Measurements from ENCODE around the gene SND1. TPM values are rescaled to one million over a fixed set of nuclear protein-coding genes. Genes with fewer than 3 reads are reported as not detected.

The SND1 gene
- polyA plus RNA-seq, 1 donor, result 144 TPM

DNA sequence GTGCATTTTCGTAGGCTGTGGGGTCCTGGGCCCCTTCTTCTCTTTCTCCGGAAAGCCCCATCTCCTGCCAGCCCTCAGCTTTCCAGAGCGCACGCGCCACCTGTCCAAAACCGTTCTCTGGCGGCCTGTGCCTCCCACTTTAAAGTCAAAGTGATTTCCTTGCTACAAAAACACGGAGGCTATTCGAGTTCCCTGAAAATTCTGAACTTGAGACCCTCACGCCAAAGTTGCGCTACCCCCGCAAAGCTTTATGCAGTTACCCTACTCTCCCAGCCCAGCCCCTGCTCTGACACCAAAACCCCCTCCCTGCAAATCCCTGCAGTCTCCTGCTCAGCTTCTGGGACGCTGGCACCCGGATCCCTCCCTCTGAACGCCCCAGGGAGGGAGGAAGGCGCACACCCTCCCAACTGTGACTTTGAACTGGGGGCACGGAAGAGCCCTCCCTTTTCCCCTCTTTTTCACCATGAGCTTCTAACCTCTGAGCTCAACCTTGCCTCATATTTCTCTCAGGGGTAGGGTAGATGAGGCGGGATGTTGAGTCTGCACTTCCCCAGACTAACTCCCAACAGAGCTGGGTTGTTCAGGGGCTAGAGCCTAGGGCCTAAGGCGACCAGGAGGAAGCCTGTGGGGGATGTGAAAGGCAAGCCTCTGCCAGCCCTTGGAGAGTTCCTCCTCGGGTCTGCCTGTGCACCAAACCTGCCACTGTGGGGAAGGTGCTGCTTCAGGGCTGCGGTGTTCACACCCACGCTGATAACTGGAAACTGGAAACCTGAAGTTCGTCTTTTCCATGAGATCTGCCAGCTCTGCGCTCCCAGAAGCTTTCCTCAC lies 31.4 kb upstream of the SND1 start:
- Histone ChIP-seq H3K27ac (ENCODE audit: low read length) (no peak overlapping the region), H3K27me3 (ENCODE audit: control insufficient read depth, insufficient read depth, low read length) (peaks cover 39% of the 10 kb centered on the region), H3K36me3 (ENCODE audit: control insufficient read depth, insufficient read depth, low read length) (no peaks in the 10 kb centered on the region), H3K4me1 (ENCODE audit: control insufficient read depth, insufficient read depth, low read length) (no peaks in the 10 kb centered on the region), H3K4me3 (ENCODE audit: low read length) (no peak overlapping the region), H3K9me3 (ENCODE audit: control insufficient read depth, low read depth, low read length) (no peaks in the 10 kb centered on the region)
- WGBS (ENCODE audit: insufficient coverage, low lambda C conversion rate), result 20% methylated on average over 1 of the region's 24 CpGs
- DNase-seq, result peak in 1 of 2 donors; percentile 24

- no peak for DNase-seq
Measured at GRCh38 chr7:127625331-127625730, 26.7 kb upstream of the SND1 start.

DNA sequence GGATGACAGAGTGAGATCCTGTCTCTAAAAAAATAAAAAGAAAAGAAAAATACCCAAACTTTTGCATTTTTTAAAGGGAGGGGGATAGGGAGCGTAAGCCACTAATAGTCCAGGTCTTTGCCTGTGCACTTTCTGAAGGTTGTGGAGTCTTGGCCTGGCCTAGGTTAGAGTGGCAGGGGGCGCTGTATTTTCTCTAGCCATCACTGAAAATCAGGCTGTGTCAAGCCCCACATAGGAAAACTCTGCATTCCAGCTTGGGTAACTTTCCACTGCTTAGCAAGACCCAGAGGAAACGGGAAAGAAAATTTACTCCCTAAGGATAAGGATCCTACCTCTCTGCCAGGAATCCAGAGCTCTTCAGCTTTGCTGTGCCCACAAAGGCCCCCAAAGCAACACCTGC lies 23.5 kb upstream of the SND1 start:
- Histone ChIP-seq H3K4me3 (ENCODE audit: low read length) (no peak overlapping the region), H3K36me3 (ENCODE audit: control insufficient read depth, insufficient read depth, low read length) (no peaks in the 10 kb centered on the region), H3K9me3 (ENCODE audit: control insufficient read depth, low read depth, low read length) (no peaks in the 10 kb centered on the region), H3K27me3 (ENCODE audit: control insufficient read depth, insufficient read depth, low read length) (no peaks in the 10 kb centered on the region), H3K27ac (ENCODE audit: low read length) (no peak overlapping the region), H3K4me1 (ENCODE audit: control insufficient read depth, insufficient read depth, low read length) (peaks cover 2% of the 10 kb centered on the region)
- DNase-seq, result no peak
- no CpG with 5 or more reads among the region's 3 CpGs for WGBS (ENCODE audit: insufficient coverage, low lambda C conversion rate)

More at GRCh38 chr7:127625331-127625730, 26.7 kb upstream of the SND1 start:
- Histone ChIP-seq H3K27me3 (ENCODE audit: control insufficient read depth, insufficient read depth, low read length) (peaks cover 8% of the 10 kb centered on the region), H3K36me3 (ENCODE audit: control insufficient read depth, insufficient read depth, low read length) (no peaks in the 10 kb centered on the region), H3K27ac (ENCODE audit: low read length) (no peak overlapping the region), H3K4me3 (ENCODE audit: low read length) (no peak overlapping the region), H3K9me3 (ENCODE audit: control insufficient read depth, low read depth, low read length) (no peaks in the 10 kb centered on the region), H3K4me1 (ENCODE audit: control insufficient read depth, insufficient read depth, low read length) (peaks cover 2% of the 10 kb centered on the region)

- no CpG with 5 or more reads among the region's 5 CpGs for WGBS (ENCODE audit: insufficient coverage, low lambda C conversion rate)
- no peaks in the 10 kb centered on the region for H3K9me3 ChIP-seq (ENCODE audit: control insufficient read depth, low read depth, low read length)
- H3K4me1 ChIP-seq (ENCODE audit: control insufficient read depth, insufficient read depth, low read length), result peaks cover 2% of the 10 kb centered on the region
- H3K36me3 ChIP-seq (ENCODE audit: control insufficient read depth, insufficient read depth, low read length), result no peaks in the 10 kb centered on the region
- no peak overlapping the region for H3K4me3 ChIP-seq (ENCODE audit: low read length)
- H3K27ac ChIP-seq (ENCODE audit: low read length), result no peak overlapping the region
- no peaks in the 10 kb centered on the region for H3K27me3 ChIP-seq (ENCODE audit: control insufficient read depth, insufficient read depth, low read length)
- peak; percentile 11 to 20 for DNase-seq
Measured at GRCh38 chr7:127629268-127629854, 22.6 kb upstream of the SND1 start.

GRCh38 chr7:127632276-127632910 lies 19.6 kb upstream of the SND1 start:
- no CpG with 5 or more reads among the region's 7 CpGs for WGBS (ENCODE audit: insufficient coverage, low lambda C conversion rate)
- Histone ChIP-seq H3K4me3 (ENCODE audit: low read length) (no peak overlapping the region), H3K4me1 (ENCODE audit: control insufficient read depth, insufficient read depth, low read length) (peaks cover 2% of the 10 kb centered on the region), H3K27ac (ENCODE audit: low read length) (no peak overlapping the region), H3K9me3 (ENCODE audit: control insufficient read depth, low read depth, low read length) (no peaks in the 10 kb centered on the region), H3K36me3 (ENCODE audit: control insufficient read depth, insufficient read depth, low read length) (no peaks in the 10 kb centered on the region), H3K27me3 (ENCODE audit: control insufficient read depth, insufficient read depth, low read length) (no peaks in the 10 kb centered on the region)
- no peak for DNase-seq

- no peaks in the 10 kb centered on the region for H3K27me3 ChIP-seq (ENCODE audit: control insufficient read depth, insufficient read depth, low read length)
- no peaks in the 10 kb centered on the region for H3K9me3 ChIP-seq (ENCODE audit: control insufficient read depth, low read depth, low read length)
- no peak overlapping the region for H3K4me3 ChIP-seq (ENCODE audit: low read length)
- H3K36me3 ChIP-seq (ENCODE audit: control insufficient read depth, insufficient read depth, low read length), result no peaks in the 10 kb centered on the region
- no peaks in the 10 kb centered on the region for H3K4me1 ChIP-seq (ENCODE audit: control insufficient read depth, insufficient read depth, low read length)
- peak in 1 of 2 donors; percentile 28 for DNase-seq
- 30% methylated on average over 2 of the region's 3 CpGs for WGBS (ENCODE audit: insufficient coverage, low lambda C conversion rate)
- no peak overlapping the region for H3K27ac ChIP-seq (ENCODE audit: low read length)
Measured at GRCh38 chr7:127635659-127636285, 16.2 kb upstream of the SND1 start.

- H3K4me3 ChIP-seq (ENCODE audit: low read length), result no peak overlapping the region
- no peak for DNase-seq
- H3K4me1 ChIP-seq (ENCODE audit: control insufficient read depth, insufficient read depth, low read length), result no peaks in the 10 kb centered on the region
- H3K27ac ChIP-seq (ENCODE audit: low read length), result no peak overlapping the region
- H3K27me3 ChIP-seq (ENCODE audit: control insufficient read depth, insufficient read depth, low read length), result no peaks in the 10 kb centered on the region
- no peaks in the 10 kb centered on the region for H3K36me3 ChIP-seq (ENCODE audit: control insufficient read depth, insufficient read depth, low read length)
- no peaks in the 10 kb centered on the region for H3K9me3 ChIP-seq (ENCODE audit: control insufficient read depth, low read depth, low read length)
Measured at GRCh38 chr7:127638197-127638596, 13.8 kb upstream of the SND1 start.

GRCh38 chr7:127644484-127644883 lies 7.5 kb upstream of the SND1 start:
- 60% methylated on average over 1 of the region's 2 CpGs for WGBS (ENCODE audit: insufficient coverage, low lambda C conversion rate)
- Histone ChIP-seq H3K9me3 (ENCODE audit: control insufficient read depth, low read depth, low read length) (no peaks in the 10 kb centered on the region), H3K27ac (ENCODE audit: low read length) (no peak overlapping the region), H3K4me3 (ENCODE audit: low read length) (no peak overlapping the region), H3K27me3 (ENCODE audit: control insufficient read depth, insufficient read depth, low read length) (no peaks in the 10 kb centered on the region), H3K36me3 (ENCODE audit: control insufficient read depth, insufficient read depth, low read length) (no peaks in the 10 kb centered on the region), H3K4me1 (ENCODE audit: control insufficient read depth, insufficient read depth, low read length) (no peaks in the 10 kb centered on the region)
- DNase-seq, result no peak

DNA sequence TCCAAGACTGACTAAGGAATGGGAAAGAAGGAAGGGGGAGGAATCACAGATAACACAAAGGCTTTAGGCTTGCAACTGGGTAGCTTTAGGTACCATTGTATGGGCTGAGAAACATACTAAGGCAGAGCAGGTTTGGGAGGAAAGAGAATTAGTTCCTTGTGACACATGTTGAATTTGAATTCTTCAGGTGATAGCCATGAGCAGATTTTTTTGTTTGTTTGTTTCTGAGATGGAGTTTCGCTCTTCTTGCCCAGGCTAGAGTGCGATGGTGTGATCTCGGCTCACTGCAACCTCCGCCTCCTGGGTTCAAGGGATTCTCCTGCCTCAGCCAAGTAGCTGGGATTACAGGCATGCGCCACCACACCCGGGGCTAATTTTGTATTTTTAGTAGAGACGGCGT lies 4.4 kb upstream of the SND1 start:
- Histone ChIP-seq H3K4me3 (ENCODE audit: low read length) (no peak overlapping the region), H3K9me3 (ENCODE audit: control insufficient read depth, low read depth, low read length) (peaks cover 3% of the 10 kb centered on the region), H3K27ac (ENCODE audit: low read length) (no peak overlapping the region), H3K27me3 (ENCODE audit: control insufficient read depth, insufficient read depth, low read length) (no peaks in the 10 kb centered on the region), H3K4me1 (ENCODE audit: control insufficient read depth, insufficient read depth, low read length) (peaks cover 7% of the 10 kb centered on the region), H3K36me3 (ENCODE audit: control insufficient read depth, insufficient read depth, low read length) (no peaks in the 10 kb centered on the region)
- DNase-seq, result no peak
- WGBS (ENCODE audit: insufficient coverage, low lambda C conversion rate), result 100% methylated on average over 1 of the region's 8 CpGs

DNA sequence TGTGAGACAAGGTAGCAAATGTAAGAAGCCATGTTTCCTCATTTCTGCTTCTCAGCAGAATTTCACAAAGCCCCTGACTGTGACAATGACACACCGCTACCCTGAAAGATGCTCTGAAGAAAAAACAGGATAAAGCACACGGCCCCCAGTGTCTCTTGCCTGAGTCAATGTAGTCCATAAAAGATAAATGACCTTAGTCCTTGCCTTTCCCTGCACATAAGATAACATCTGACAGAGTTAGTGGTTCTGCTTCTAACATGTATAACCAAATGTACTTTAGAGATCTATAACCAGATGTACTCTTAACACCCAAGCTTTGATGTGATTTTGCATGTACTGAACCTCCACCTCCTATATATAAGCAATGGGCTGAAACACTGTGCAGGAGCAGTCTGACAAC lies 3.0 kb upstream of the SND1 start:
- DNase-seq, result no peak
- H3K9me3 ChIP-seq (ENCODE audit: control insufficient read depth, low read depth, low read length), result peaks cover 3% of the 10 kb centered on the region
- no peaks in the 10 kb centered on the region for H3K27me3 ChIP-seq (ENCODE audit: control insufficient read depth, insufficient read depth, low read length)
- no peak overlapping the region for H3K27ac ChIP-seq (ENCODE audit: low read length)
- H3K4me3 ChIP-seq (ENCODE audit: low read length), result no peak overlapping the region
- whole genome bisulfite sequencing (ENCODE audit: insufficient coverage, low lambda C conversion rate), result no CpG with 5 or more reads among the region's 2 CpGs
- no peaks in the 10 kb centered on the region for H3K36me3 ChIP-seq (ENCODE audit: control insufficient read depth, insufficient read depth, low read length)
- H3K4me1 ChIP-seq (ENCODE audit: control insufficient read depth, insufficient read depth, low read length), result peaks cover 13% of the 10 kb centered on the region

Measured in large intestine (tissue), 3 donors.